Measurements from ENCODE around the gene TEX29.

TEX29 gene

GRCh38 chr13:111330066-111330610, 9.7 kb downstream of the TEX29 start:
- Mint-ChIP-seq H3K27ac (no peak overlapping the region), H3K4me3 (no peak overlapping the region)

GRCh38 chr13:111335298-111335697, 14.9 kb downstream of the TEX29 start:
- peaks cover 3% of the 10 kb centered on the region for H3K27me3 Mint-ChIP-seq (ENCODE audit: low read depth)
- no peak for DNase-seq (ENCODE audit: low spot score)
- no peaks in the 10 kb centered on the region for H3K4me1 Mint-ChIP-seq (ENCODE audit: low read depth)
- H3K27ac Mint-ChIP-seq, result no peak overlapping the region
- H3K36me3 Mint-ChIP-seq (ENCODE audit: low read depth), result no peaks in the 10 kb centered on the region
- H3K9me3 Mint-ChIP-seq, result no peaks in the 10 kb centered on the region
- H3K4me3 Mint-ChIP-seq, result no peak overlapping the region

More at GRCh38 chr13:111330066-111330610, 9.7 kb downstream of the TEX29 start:
- Mint-ChIP-seq H3K9me3 (no peaks in the 10 kb centered on the region), H3K36me3 (ENCODE audit: low read depth) (no peaks in the 10 kb centered on the region), H3K4me1 (ENCODE audit: low read depth) (no peaks in the 10 kb centered on the region), H3K27me3 (ENCODE audit: low read depth) (peaks cover 3% of the 10 kb centered on the region)
- DNase-seq (ENCODE audit: low spot score), result no peak

- no peaks in the 10 kb centered on the region for H3K36me3 Mint-ChIP-seq (ENCODE audit: low read depth)
- H3K27me3 Mint-ChIP-seq (ENCODE audit: low read depth), result peaks cover 3% of the 10 kb centered on the region
- H3K9me3 Mint-ChIP-seq, result no peaks in the 10 kb centered on the region
- H3K4me1 Mint-ChIP-seq (ENCODE audit: low read depth), result no peaks in the 10 kb centered on the region
- no peak for DNase-seq (ENCODE audit: low spot score)
- no peak overlapping the region for H3K27ac Mint-ChIP-seq
- no peak overlapping the region for H3K4me3 Mint-ChIP-seq
These were observed 16.2 kb downstream of the TEX29 start for GRCh38 chr13:111336666-111337065.

GRCh38 chr13:111337206-111337605, 16.8 kb downstream of the TEX29 start:
- Mint-ChIP-seq H3K27me3 (ENCODE audit: low read depth) (no peaks in the 10 kb centered on the region), H3K9me3 (no peaks in the 10 kb centered on the region), H3K4me1 (ENCODE audit: low read depth) (no peaks in the 10 kb centered on the region), H3K4me3 (no peak overlapping the region), H3K36me3 (ENCODE audit: low read depth) (no peaks in the 10 kb centered on the region), H3K27ac (no peak overlapping the region)
- DNase-seq (ENCODE audit: low spot score), result no peak

GRCh38 chr13:111337741-111338140, 17.3 kb downstream of the TEX29 start:
- no peaks in the 10 kb centered on the region for H3K9me3 Mint-ChIP-seq
- no peaks in the 10 kb centered on the region for H3K36me3 Mint-ChIP-seq (ENCODE audit: low read depth)
- no peak overlapping the region for H3K4me3 Mint-ChIP-seq
- H3K27me3 Mint-ChIP-seq (ENCODE audit: low read depth), result no peaks in the 10 kb centered on the region
- no peak overlapping the region for H3K27ac Mint-ChIP-seq
- no peak for DNase-seq (ENCODE audit: low spot score)
- H3K4me1 Mint-ChIP-seq (ENCODE audit: low read depth), result no peaks in the 10 kb centered on the region

- Mint-ChIP-seq H3K36me3 (ENCODE audit: low read depth) (no peaks in the 10 kb centered on the region), H3K9me3 (no peaks in the 10 kb centered on the region), H3K27me3 (ENCODE audit: low read depth) (no peaks in the 10 kb centered on the region), H3K4me1 (ENCODE audit: low read depth) (no peaks in the 10 kb centered on the region), H3K4me3 (no peak overlapping the region), H3K27ac (no peak overlapping the region)
- DNase-seq (ENCODE audit: low spot score), result no peak
These were observed 18.4 kb downstream of the TEX29 start for GRCh38 chr13:111338841-111339240.

- no peaks in the 10 kb centered on the region for H3K4me1 Mint-ChIP-seq (ENCODE audit: low read depth)
- no peaks in the 10 kb centered on the region for H3K36me3 Mint-ChIP-seq (ENCODE audit: low read depth)
- H3K4me3 Mint-ChIP-seq, result no peak overlapping the region
- no peak for DNase-seq (ENCODE audit: low spot score)
- H3K9me3 Mint-ChIP-seq, result no peaks in the 10 kb centered on the region
- H3K27ac Mint-ChIP-seq, result no peak overlapping the region
- H3K27me3 Mint-ChIP-seq (ENCODE audit: low read depth), result no peaks in the 10 kb centered on the region
These were observed 19.1 kb downstream of the TEX29 start for GRCh38 chr13:111339366-111340143.

- H3K4me3 Mint-ChIP-seq, result no peak overlapping the region
- no peaks in the 10 kb centered on the region for H3K36me3 Mint-ChIP-seq (ENCODE audit: low read depth)
- no peaks in the 10 kb centered on the region for H3K27me3 Mint-ChIP-seq (ENCODE audit: low read depth)
- no peaks in the 10 kb centered on the region for H3K9me3 Mint-ChIP-seq
- no peak overlapping the region for H3K27ac Mint-ChIP-seq
- no peaks in the 10 kb centered on the region for H3K4me1 Mint-ChIP-seq (ENCODE audit: low read depth)
- no peak for DNase-seq (ENCODE audit: low spot score)
These were observed 21.4 kb downstream of the TEX29 start for GRCh38 chr13:111341886-111342285.

- Mint-ChIP-seq H3K27ac (no peak overlapping the region), H3K9me3 (no peaks in the 10 kb centered on the region), H3K4me3 (no peak overlapping the region), H3K27me3 (ENCODE audit: low read depth) (no peaks in the 10 kb centered on the region), H3K4me1 (ENCODE audit: low read depth) (no peaks in the 10 kb centered on the region), H3K36me3 (ENCODE audit: low read depth) (no peaks in the 10 kb centered on the region)
- DNase-seq (ENCODE audit: low spot score), result no peak
These were observed 22.3 kb downstream of the TEX29 start for GRCh38 chr13:111342721-111343120.

- Mint-ChIP-seq H3K27ac (no peak overlapping the region), H3K4me1 (ENCODE audit: low read depth) (no peaks in the 10 kb centered on the region), H3K4me3 (no peak overlapping the region), H3K36me3 (ENCODE audit: low read depth) (no peaks in the 10 kb centered on the region), H3K9me3 (no peaks in the 10 kb centered on the region), H3K27me3 (ENCODE audit: low read depth) (peaks cover under 1% of the 10 kb centered on the region)
- DNase-seq (ENCODE audit: low spot score), result no peak
These were observed 22.9 kb downstream of the TEX29 start for GRCh38 chr13:111343186-111343805.

GRCh38 chr13:111344471-111345191, 24.2 kb downstream of the TEX29 start:
- Mint-ChIP-seq H3K4me3 (no peak overlapping the region), H3K9me3 (no peaks in the 10 kb centered on the region), H3K27ac (no peak overlapping the region), H3K4me1 (ENCODE audit: low read depth) (no peaks in the 10 kb centered on the region), H3K36me3 (ENCODE audit: low read depth) (no peaks in the 10 kb centered on the region), H3K27me3 (ENCODE audit: low read depth) (peaks cover 2% of the 10 kb centered on the region)
- no peak for DNase-seq (ENCODE audit: low spot score)

- no peak for DNase-seq (ENCODE audit: low spot score)
- Mint-ChIP-seq H3K4me1 (ENCODE audit: low read depth) (no peaks in the 10 kb centered on the region), H3K27ac (no peak overlapping the region), H3K4me3 (no peak overlapping the region), H3K9me3 (no peaks in the 10 kb centered on the region), H3K36me3 (ENCODE audit: low read depth) (no peaks in the 10 kb centered on the region), H3K27me3 (ENCODE audit: low read depth) (peaks cover 5% of the 10 kb centered on the region)
These were observed 25.2 kb downstream of the TEX29 start for GRCh38 chr13:111345682-111346081.

- no peak overlapping the region for H3K4me3 Mint-ChIP-seq
- peaks cover 7% of the 10 kb centered on the region for H3K27me3 Mint-ChIP-seq (ENCODE audit: low read depth)
- no peaks in the 10 kb centered on the region for H3K9me3 Mint-ChIP-seq
- no peak for DNase-seq (ENCODE audit: low spot score)
- no peaks in the 10 kb centered on the region for H3K4me1 Mint-ChIP-seq (ENCODE audit: low read depth)
- H3K27ac Mint-ChIP-seq, result no peak overlapping the region
- no peaks in the 10 kb centered on the region for H3K36me3 Mint-ChIP-seq (ENCODE audit: low read depth)
These were observed 25.7 kb downstream of the TEX29 start for GRCh38 chr13:111346101-111346680.

GRCh38 chr13:111347438-111347837, 27.0 kb downstream of the TEX29 start:
- no peak for DNase-seq (ENCODE audit: low spot score)
- Mint-ChIP-seq H3K9me3 (no peaks in the 10 kb centered on the region), H3K27ac (no peak overlapping the region), H3K27me3 (ENCODE audit: low read depth) (peaks cover 10% of the 10 kb centered on the region), H3K36me3 (ENCODE audit: low read depth) (no peaks in the 10 kb centered on the region), H3K4me3 (no peak overlapping the region), H3K4me1 (ENCODE audit: low read depth) (no peaks in the 10 kb centered on the region)
